Vagina (tissue), 2 donors: ENCODE data around the gene PBXIP1. TPM values are rescaled to one million over a fixed set of nuclear protein-coding genes. Genes with fewer than 3 reads are reported as not detected.
A peak's percentile ranks its signal among the peaks of the same experiment; 100 is the strongest.

Experiments used
- DNase-seq, 2 donors: peaks; one replicate each; pipeline ENCODE4 v3.0.0-alpha.2; 2017; ENCODE audit errors: extremely low spot score in 2 of 2
- H3K27ac ChIP-seq: fragments of 200-600 bp; sonication (generic); one replicate; pipeline ENCODE4 v1.5.1; 2019
- H3K27me3 ChIP-seq: fragments of 200-600 bp; sonication (generic); one replicate; pipeline ENCODE4 v1.5.1; 2019
- H3K36me3 ChIP-seq, 2 donors: fragments of 200-600 bp; sonication (generic); one replicate each; pipeline ENCODE4 v1.5.1; 2017 to 2019
- H3K4me1 ChIP-seq: fragments of 200-600 bp; sonication (generic); one replicate; pipeline ENCODE4 v1.5.1; 2019
- H3K4me3 ChIP-seq, 2 donors: fragments of 200-600 bp; sonication (generic); 1 replicate in 1 of 2; 2 replicates in 1 of 2; pipeline ENCODE4 v1.5.1; 2016 to 2019
- H3K9me3 ChIP-seq: fragments of 200-600 bp; sonication (generic); one replicate; pipeline ENCODE4 v1.5.1; 2019
- CTCF ChIP-seq, 3 experiments: fragments of 450-650 bp in 2 of 3; fragments of 200-600 bp in 1 of 3; sonication (generic) in 1 of 3; IDR thresholded peaks; one replicate each; pipeline ENCODE4 v1.5.1; 2017 to 2019; ENCODE audit warnings: antibody characterized with exemption in 3 of 3, mild to moderate bottlenecking in 2 of 3, moderate library complexity in 2 of 3
- POLR2A ChIP-seq, 2 donors: fragments of 450-650 bp; IDR thresholded peaks; one replicate each; pipeline ENCODE4 v1.6.1; 2017; ENCODE audit warnings: antibody characterized with exemption in 2 of 2, mild to moderate bottlenecking in 2 of 2, moderate library complexity in 2 of 2
- POLR2AphosphoS5 ChIP-seq, 2 donors: sonication (generic); formaldehyde crosslinking; IDR thresholded peaks; one replicate each; pipeline ENCODE4 v1.9.0; 2017; ENCODE audit warnings: antibody characterized with exemption in 2 of 2, mild to moderate bottlenecking in 2 of 2, low read depth in 1 of 2; ENCODE audit not compliant: insufficient read depth in 1 of 2
- intact Hi-C: fragments of 100-400 bp; cut with DNase I; formaldehyde crosslinking; loops from one replicate; pipeline ENCODE4 v1.15.1; 2023
- total RNA-seq: library from RNA; depleted of rRNA; stranded (reverse); fragments of >200 nt; gene quantifications from one replicate; pipeline ENCODE4 v1.2.3, GENCODE V29; 2016

The PBXIP1 gene
- total RNA-seq, 1 donor from 2014 or later: 56.5 TPM

GRCh38 chr1:154971341-154971998, 15.6 kb upstream of the PBXIP1 start:
- TF ChIP-seq CTCF (IDR thresholded peaks at IDR 0.05): no peak
- TF ChIP-seq POLR2AphosphoS5 (IDR thresholded peaks at IDR 0.05; ENCODE audit: insufficient read depth in 1 of 2, low read depth in 1 of 2): no peak
- no peak for TF ChIP-seq POLR2A (IDR thresholded peaks at IDR 0.05)
- no peaks in the 10 kb centered on the region for H3K9me3 ChIP-seq
- peaks cover 0 to 6% of the 10 kb centered on the region in 2 donors for H3K36me3 ChIP-seq
- H3K27me3 ChIP-seq: no peaks in the 10 kb centered on the region
- no peak for DNase-seq
- intact Hi-C loops: no loop called here
- H3K27ac ChIP-seq: peak overlapping the region; percentile 99
- peaks cover 65% of the 10 kb centered on the region for H3K4me1 ChIP-seq
- peak overlapping the region; percentile 46 to 72 for H3K4me3 ChIP-seq

GRCh38 chr1:154970631-154971340, 14.9 kb upstream of the PBXIP1 start, which contains the start of gene SHC1:
TSS of gene SHC1 (minus strand) at chr1:154970747. CDS start at chr1:154970526, 221 bp downstream.
- no peaks in the 10 kb centered on the region for H3K27me3 ChIP-seq
- peaks cover 65% of the 10 kb centered on the region for H3K4me1 ChIP-seq
- H3K36me3 ChIP-seq: peaks cover 0 to 13% of the 10 kb centered on the region in 2 donors
- no peaks in the 10 kb centered on the region for H3K9me3 ChIP-seq
- H3K4me3 ChIP-seq: peak within 1 kb of the TSS; percentile 46 to 58
- peak within 1 kb of the TSS; percentile 99 for H3K27ac ChIP-seq
- TF ChIP-seq POLR2A (IDR thresholded peaks at IDR 0.05) (peak; percentile 13 to 93), CTCF (IDR thresholded peaks at IDR 0.05) (no peak), POLR2AphosphoS5 (IDR thresholded peaks at IDR 0.05; ENCODE audit: insufficient read depth in 1 of 2, low read depth in 1 of 2) (peak; percentile 88 to 99)
- intact Hi-C loops: no loop called here
- DNase-seq: peak in 1 of 2 donors; percentile 97

- Histone ChIP-seq H3K4me1 (peaks cover 65% of the 10 kb centered on the region), H3K27me3 (no peaks in the 10 kb centered on the region), H3K4me3 (peak overlapping the region; percentile 46 to 58), H3K36me3 (peaks cover 0 to 20% of the 10 kb centered on the region in 2 donors), H3K9me3 (no peaks in the 10 kb centered on the region), H3K27ac (peak overlapping the region; percentile 99)
- TF ChIP-seq POLR2A (IDR thresholded peaks at IDR 0.05): no peak
- TF ChIP-seq CTCF (IDR thresholded peaks at IDR 0.05): no peak
- TF ChIP-seq POLR2AphosphoS5 (IDR thresholded peaks at IDR 0.05; ENCODE audit: insufficient read depth in 1 of 2, low read depth in 1 of 2): no peak
- no peak for DNase-seq
- intact Hi-C loops: loop anchor here (5.0 to 10.0 kb wide), 2 partner anchors 32 to 95 kb away; partner anchors contain the start of genes EFNA4 and ZBTB7B
Observed at GRCh38 chr1:154969860-154970452, 14.1 kb upstream of the PBXIP1 start.

- no peak for DNase-seq
- intact Hi-C loops: loop anchor here (5.0 to 10.0 kb wide), 2 partner anchors 33 to 96 kb away; partner anchors contain the start of genes EFNA4 and ZBTB7B
- Histone ChIP-seq H3K27me3 (no peaks in the 10 kb centered on the region), H3K9me3 (no peaks in the 10 kb centered on the region), H3K4me3 (peak overlapping the region; percentile 46 to 58), H3K36me3 (peaks cover 0 to 27% of the 10 kb centered on the region in 2 donors), H3K4me1 (peaks cover 65% of the 10 kb centered on the region), H3K27ac (peak overlapping the region; percentile 99)
- TF ChIP-seq POLR2A (IDR thresholded peaks at IDR 0.05) (no peak), POLR2AphosphoS5 (IDR thresholded peaks at IDR 0.05; ENCODE audit: insufficient read depth in 1 of 2, low read depth in 1 of 2) (no peak), CTCF (IDR thresholded peaks at IDR 0.05) (no peak)
Observed at GRCh38 chr1:154969246-154969645, 13.3 kb upstream of the PBXIP1 start.
